Measurements from ENCODE around the gene DNAJC17.
A peak's percentile ranks its signal among the peaks of the same experiment; 100 is the strongest.

GRCh38 chr15:40776537-40777141 is 30.6 kb downstream of the DNAJC17 start:
- TF ChIP-seq CTCF (IDR thresholded peaks at IDR 0.05): no peak
- TF ChIP-seq POLR2A (IDR thresholded peaks at IDR 0.05): no peak
- peak in 1 of 3 donors; percentile 41 for TF ChIP-seq POLR2AphosphoS5 (IDR thresholded peaks at IDR 0.05)
- no peak for TF ChIP-seq EP300 (IDR thresholded peaks at IDR 0.05)
